B cell (primary cell): ENCODE results near the gene ARID4B.

Experiments used
- CTCF ChIP-seq: fragments of 200-600 bp; IDR thresholded peaks from one replicate; pipeline ENCODE4 v1.8.0; 2022; ENCODE audit warnings: antibody characterized with exemption, mild to moderate bottlenecking
- EZH2 ChIP-seq: IDR thresholded peaks from 2 replicates; pipeline ENCODE4 v1.6.1; 2012; ENCODE audit warnings: borderline replicate concordance, low read depth, mild to moderate bottlenecking, moderate library complexity, low read length; ENCODE audit not compliant: insufficient read depth, poor library complexity, severe bottlenecking

- TF ChIP-seq CTCF (no peak), EZH2 (no peak)
These were observed 40.6 kb downstream of the ARID4B start for GRCh38 chr1:235287208-235287882.
